DND-41 (cell line): Measurements from ENCODE around the gene CREB3L2.
"Not testable (repeated sequence)": the region's sequence is repeated elsewhere in the genome, so short reads cannot be mapped to it uniquely, and the experiment has no call there.

Experiments used
- ATAC-seq: fragments of 200-7000 bp; cut with Tn5 transposase; 3 replicates; pipeline ENCODE4 v1.9.1; 2021; ENCODE audit warnings: low read depth; ENCODE audit not compliant: insufficient read depth
- DNase-seq: peaks from one replicate; pipeline ENCODE4 v3.0.0-alpha.2; 2020
- H2AFZ ChIP-seq: 2 replicates; pipeline ENCODE4 v1.6.0; 2012; ENCODE audit warnings: low read depth, low read length
- H3K27ac ChIP-seq: 2 replicates; pipeline ENCODE4 v1.5.1; 2012; ENCODE audit warnings: low read length, inconsistent platforms
- H3K27me3 ChIP-seq: fragments of 200-600 bp; sonication (generic); 2 replicates; pipeline ENCODE4 v1.6.0; 2012; ENCODE audit warnings: low read length, mild to moderate bottlenecking, inconsistent platforms; ENCODE audit not compliant: insufficient read depth, poor library complexity
- H3K36me3 ChIP-seq: 2 replicates; pipeline ENCODE4 v1.5.1; 2012; ENCODE audit warnings: low read length, inconsistent platforms; ENCODE audit not compliant: insufficient read depth
- H3K4me1 ChIP-seq: 2 replicates; pipeline ENCODE4 v1.5.1; 2012; ENCODE audit warnings: mild to moderate bottlenecking, low read length; ENCODE audit not compliant: insufficient read depth
- H3K4me2 ChIP-seq: 2 replicates; pipeline ENCODE4 v1.6.0; 2012; ENCODE audit warnings: mild to moderate bottlenecking, moderate library complexity, low read length, inconsistent platforms; ENCODE audit not compliant: insufficient read depth
- H3K4me3 ChIP-seq, 2 experiments: fragments of 200-600 bp in 1 of 2; shearing (Covaris generic) in 1 of 2; 2 replicates each; pipeline ENCODE4 v1.5.1; 2012 to 2016; ENCODE audit warnings: inconsistent platforms in 2 of 2, low read length in 2 of 2, mild to moderate bottlenecking in 2 of 2, low read depth in 1 of 2, moderate library complexity in 1 of 2
- H3K79me2 ChIP-seq: 2 replicates; pipeline ENCODE4 v1.6.0; 2012; ENCODE audit warnings: low read length, inconsistent platforms; ENCODE audit not compliant: insufficient read depth
- H3K9ac ChIP-seq: 2 replicates; pipeline ENCODE4 v1.6.0; 2012; ENCODE audit warnings: low read depth, mild to moderate bottlenecking, inconsistent platforms, low read length, moderate library complexity
- H3K9me3 ChIP-seq: 2 replicates; pipeline ENCODE4 v1.5.1; 2012; ENCODE audit warnings: low read length, moderate library complexity, mild to moderate bottlenecking, inconsistent platforms; ENCODE audit not compliant: insufficient read depth, severe bottlenecking
- H4K20me1 ChIP-seq: 2 replicates; pipeline ENCODE4 v1.6.0; 2012; ENCODE audit warnings: low read length; ENCODE audit not compliant: insufficient read depth
- CTCF ChIP-seq: IDR thresholded peaks from 2 replicates; pipeline ENCODE4 v1.5.1; 2012; ENCODE audit warnings: borderline replicate concordance, low read length, moderate library complexity, mild to moderate bottlenecking; ENCODE audit not compliant: poor library complexity, severe bottlenecking; ENCODE audit errors: extremely low read depth
- EZH2 ChIP-seq: IDR thresholded peaks from 3 replicates; pipeline ENCODE4 v1.6.1; 2012; ENCODE audit warnings: borderline replicate concordance, low read depth, mild to moderate bottlenecking, moderate library complexity, low read length, inconsistent platforms; ENCODE audit not compliant: severe bottlenecking

Gene CREB3L2

DNA sequence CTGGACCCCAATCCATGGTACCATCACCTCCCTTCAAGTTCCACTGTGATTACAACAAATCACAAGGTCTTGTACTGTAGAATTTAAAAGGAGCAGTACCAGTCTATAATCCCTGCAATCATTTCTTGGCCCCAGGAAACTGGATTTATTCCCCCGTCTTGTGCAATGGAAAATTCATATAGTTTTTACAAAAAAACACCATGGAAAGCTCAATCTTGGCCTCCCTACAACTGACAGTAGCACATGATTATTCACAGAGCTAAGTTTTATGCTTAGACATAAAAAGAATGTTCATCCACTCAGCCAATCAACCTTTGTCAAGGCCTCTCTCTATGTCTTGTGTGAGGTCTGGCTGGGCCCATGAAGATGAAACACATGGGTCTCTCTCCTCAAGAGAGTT, 165.3 kb downstream of the CREB3L2 start:
- Histone ChIP-seq H3K9ac (no peak overlapping the region), H3K79me2 (no peaks in the 10 kb centered on the region), H2AFZ (no peak overlapping the region), H3K27me3 (no peaks in the 10 kb centered on the region), H3K4me2 (no peak overlapping the region), H3K27ac (no peak overlapping the region), H3K9me3 (peaks cover 10% of the 10 kb centered on the region), H3K4me3 (no peak overlapping the region), H3K4me1 (no peaks in the 10 kb centered on the region), H4K20me1 (no peaks in the 10 kb centered on the region), H3K36me3 (no peaks in the 10 kb centered on the region)
- ATAC-seq (no peak), DNase-seq (no peak)
- no peak for TF ChIP-seq EZH2
- no peak for TF ChIP-seq CTCF

- no peak overlapping the region for H3K4me3 ChIP-seq
- H2AFZ ChIP-seq: no peak overlapping the region
- H3K9ac ChIP-seq: no peak overlapping the region
- H3K9me3 ChIP-seq: peaks cover 10% of the 10 kb centered on the region
- H3K79me2 ChIP-seq: no peaks in the 10 kb centered on the region
- no peak for ATAC-seq
- H3K4me1 ChIP-seq: no peaks in the 10 kb centered on the region
- no peaks in the 10 kb centered on the region for H3K36me3 ChIP-seq
- TF ChIP-seq EZH2 (no peak), CTCF (no peak)
- no peak overlapping the region for H3K4me2 ChIP-seq
- H3K27ac ChIP-seq: no peak overlapping the region
- no peaks in the 10 kb centered on the region for H4K20me1 ChIP-seq
- H3K27me3 ChIP-seq: no peaks in the 10 kb centered on the region
- DNase-seq: no peak
These were observed 165.8 kb downstream of the CREB3L2 start for GRCh38 chr7:137836113-137836509.

DNA sequence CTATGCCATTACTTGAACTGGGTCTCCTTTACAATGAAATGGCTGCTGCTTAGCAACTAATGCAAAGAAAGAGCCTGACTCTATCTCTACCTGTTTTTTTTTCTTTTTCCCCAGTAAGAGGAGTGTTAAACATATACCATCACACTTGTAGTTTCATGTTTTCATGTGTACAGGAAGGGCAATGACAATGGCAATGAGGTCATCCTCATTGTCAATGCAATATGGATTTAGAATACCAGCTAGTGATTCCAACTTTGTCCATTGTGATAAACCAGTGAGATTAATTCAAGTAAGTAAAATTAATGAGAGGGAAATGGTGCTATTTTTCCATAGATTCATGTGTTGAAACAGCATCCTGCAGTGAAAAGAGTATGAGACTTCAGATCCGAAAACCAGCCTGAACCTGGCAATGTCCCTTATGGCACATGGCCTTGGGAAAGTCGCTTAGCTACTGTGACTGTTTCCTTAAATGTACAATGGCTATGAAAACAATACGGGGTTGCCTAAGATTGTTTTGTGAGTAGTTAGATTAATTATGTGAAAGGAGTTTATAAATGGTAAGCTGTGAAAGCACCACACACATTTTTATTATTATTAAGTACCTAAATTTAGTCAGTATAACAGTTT, 166.3 kb downstream of the CREB3L2 start:
- Histone ChIP-seq H3K4me1 (no peaks in the 10 kb centered on the region), H3K79me2 (no peaks in the 10 kb centered on the region), H3K27me3 (no peaks in the 10 kb centered on the region), H4K20me1 (no peaks in the 10 kb centered on the region), H3K9ac (no peak overlapping the region), H3K4me2 (no peak overlapping the region), H3K4me3 (no peak overlapping the region), H2AFZ (no peak overlapping the region), H3K9me3 (peaks cover 10% of the 10 kb centered on the region), H3K27ac (no peak overlapping the region), H3K36me3 (no peaks in the 10 kb centered on the region)
- ATAC-seq: no peak
- no peak for DNase-seq
- TF ChIP-seq CTCF (no peak), EZH2 (no peak)

- Histone ChIP-seq H2AFZ (no peak overlapping the region), H3K4me2 (no peak overlapping the region), H3K36me3 (no peaks in the 10 kb centered on the region), H3K4me1 (no peaks in the 10 kb centered on the region), H3K27me3 (no peaks in the 10 kb centered on the region), H3K9me3 (peaks cover 10% of the 10 kb centered on the region), H3K9ac (no peak overlapping the region), H3K4me3 (no peak overlapping the region), H3K79me2 (no peaks in the 10 kb centered on the region), H3K27ac (no peak overlapping the region), H4K20me1 (no peaks in the 10 kb centered on the region)
- ATAC-seq (no peak), DNase-seq (no peak)
- TF ChIP-seq CTCF: no peak
- no peak for TF ChIP-seq EZH2
These were observed 167.3 kb downstream of the CREB3L2 start for GRCh38 chr7:137834552-137834951.

GRCh38 chr7:137832990-137833389, 168.9 kb downstream of the CREB3L2 start:
- not testable (repeated sequence) for H3K27me3 ChIP-seq, H3K9ac ChIP-seq, H3K27ac ChIP-seq, H3K36me3 ChIP-seq, H3K79me2 ChIP-seq, H2AFZ ChIP-seq, ATAC-seq, H4K20me1 ChIP-seq, H3K4me1 ChIP-seq, DNase-seq, H3K4me3 ChIP-seq, H3K4me2 ChIP-seq
- H3K9me3 ChIP-seq: peaks cover 10% of the 10 kb centered on the region
